Natural killer cell (primary cell): Measurements from ENCODE around the gene CDC37L1. TPM values are rescaled to one million over a fixed set of nuclear protein-coding genes. Genes with fewer than 3 reads are reported as not detected.

Experiments
- ATAC-seq, 3 donors: fragments of 150-1000 bp in 2 of 3; fragments of 200-7000 bp in 1 of 3; cut with Tn5 transposase; 1 replicate in 1 of 3; 2 replicates in 2 of 3; pipeline ENCODE4 v1.10.0; 2021; ENCODE audit warnings: mild to moderate bottlenecking in 2 of 3, moderate library complexity in 2 of 3
- DNase-seq, 2 donors: peaks; one replicate each; pipeline versions ENCODE4 v3.0.0 to v3.0.0-alpha.2; 2013 to 2021; ENCODE audit warnings: mixed read lengths in 1 of 2
- H3K27ac ChIP-seq: one replicate; pipeline ENCODE4 v1.5.1; 2013; ENCODE audit warnings: mild to moderate bottlenecking, low read length
- H3K27me3 ChIP-seq: one replicate; pipeline ENCODE4 v1.6.1; 2013; ENCODE audit warnings: low read length; ENCODE audit not compliant: control insufficient read depth, insufficient read depth
- H3K36me3 ChIP-seq: one replicate; pipeline ENCODE4 v1.6.1; 2013; ENCODE audit warnings: low read length; ENCODE audit not compliant: control insufficient read depth, insufficient read depth
- H3K4me1 ChIP-seq: one replicate; pipeline ENCODE4 v1.6.1; 2013; ENCODE audit warnings: low read length; ENCODE audit not compliant: control insufficient read depth, insufficient read depth
- H3K4me3 ChIP-seq: one replicate; pipeline ENCODE4 v1.5.1; 2013; ENCODE audit warnings: low read length
- H3K9me3 ChIP-seq: one replicate; pipeline ENCODE4 v1.6.1; 2013; ENCODE audit warnings: low read length; ENCODE audit not compliant: control insufficient read depth, insufficient read depth
- H3K27ac Mint-ChIP-seq, 2 donors: one replicate each; pipeline ENCODE4 v1.8.0; 2022; ENCODE audit warnings: mild to moderate bottlenecking in 2 of 2, mixed read lengths in 2 of 2, moderate library complexity in 1 of 2
- H3K27me3 Mint-ChIP-seq, 2 donors: one replicate each; pipeline ENCODE4 v1.8.0; 2022; ENCODE audit warnings: low read depth in 2 of 2, mixed read lengths in 2 of 2
- H3K36me3 Mint-ChIP-seq: one replicate; pipeline ENCODE4 v1.8.0; 2022; ENCODE audit warnings: mixed read lengths
- H3K4me1 Mint-ChIP-seq, 2 donors: one replicate each; pipeline ENCODE4 v1.8.0; 2022; ENCODE audit warnings: mixed read lengths in 2 of 2
- H3K4me3 Mint-ChIP-seq: one replicate; pipeline ENCODE4 v1.8.0; 2022; ENCODE audit warnings: mild to moderate bottlenecking, moderate library complexity, mixed read lengths
- H3K9me3 Mint-ChIP-seq, 2 donors: one replicate each; pipeline ENCODE4 v1.8.0; 2022; ENCODE audit warnings: mixed read lengths in 2 of 2
- WGBS: methylation state at CpG from one replicate; pipeline ENCODE4 v1.1.7; 2013; ENCODE audit warnings: missing lambda C conversion rate; ENCODE audit not compliant: insufficient coverage; 5-methylcytosine and 5-hydroxymethylcytosine counted together
- intact Hi-C: fragments of 100-400 bp; cut with micrococcal nuclease; formaldehyde crosslinking; loops from one replicate; pipeline ENCODE4 v1.14.2; 2022
- total RNA-seq, 4 donors: library from RNA; stranded (reverse); fragments of 120-200 nt in 1 of 4; gene quantifications; one replicate each; pipeline versions ENCODE4 v1.2.3 to v1.2.4, GENCODE V29; 2013 to 2022
- TF ChIP-seq, protein P1 (sequence below): fragments of 200-600 bp; IDR thresholded peaks from one replicate; pipeline ENCODE4 v1.8.0; 2022; ENCODE audit warnings: antibody characterized with exemption

Gene CDC37L1
- total RNA-seq, 3 donors from 2014 or later (not counting 1 experiment from before 2014, with no cell fraction given) = 11.6 to 20.1 (median 13.0) TPM

DNA sequence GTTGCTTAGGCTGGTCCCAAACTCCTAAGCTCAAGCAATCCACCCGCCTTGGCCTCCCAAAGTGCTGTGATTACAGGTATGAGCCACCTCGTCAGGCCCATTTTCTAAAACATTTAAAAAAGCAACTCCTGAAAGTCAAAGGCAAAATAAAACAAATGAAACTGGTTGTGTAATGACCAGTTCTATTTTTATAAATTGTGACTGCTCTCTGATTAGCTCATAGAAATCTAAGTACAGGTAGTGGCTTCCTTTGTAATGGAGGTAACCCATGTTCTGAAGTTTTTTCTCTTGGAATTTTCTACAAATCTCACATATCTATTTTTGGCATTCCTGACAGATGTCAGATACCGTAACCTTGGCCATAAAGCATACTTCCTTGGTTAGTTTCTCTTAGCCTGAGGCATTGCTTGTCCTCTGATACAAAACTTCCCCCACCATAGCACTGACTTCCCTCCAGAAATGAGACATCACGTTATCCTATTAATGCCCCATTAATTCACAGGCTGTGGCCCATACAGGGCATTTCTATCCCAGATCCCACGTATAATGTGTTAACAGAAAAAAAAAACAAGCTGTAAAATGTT lies 75.7 kb downstream of the CDC37L1 start:
- DNase-seq = no peak
- Histone ChIP-seq H3K4me1 (peaks cover 5% of the 10 kb centered on the region), H3K9me3 (no peaks in the 10 kb centered on the region), H3K36me3 (no peaks in the 10 kb centered on the region), H3K27me3 (no peaks in the 10 kb centered on the region), H3K27ac (no peak overlapping the region), H3K4me3 (no peak overlapping the region)
- Mint-ChIP-seq H3K9me3 (no peaks in the 10 kb centered on the region), H3K4me1 (peaks cover 0 to 7% of the 10 kb centered on the region in 2 donors), H3K4me3 (no peak overlapping the region), H3K27me3 (peaks cover 9 to 16% of the 10 kb centered on the region in 2 donors), H3K27ac (no peak overlapping the region), H3K36me3 (no peaks in the 10 kb centered on the region)
- ATAC-seq = no peak
- TF ChIP-seq, protein P1, sequence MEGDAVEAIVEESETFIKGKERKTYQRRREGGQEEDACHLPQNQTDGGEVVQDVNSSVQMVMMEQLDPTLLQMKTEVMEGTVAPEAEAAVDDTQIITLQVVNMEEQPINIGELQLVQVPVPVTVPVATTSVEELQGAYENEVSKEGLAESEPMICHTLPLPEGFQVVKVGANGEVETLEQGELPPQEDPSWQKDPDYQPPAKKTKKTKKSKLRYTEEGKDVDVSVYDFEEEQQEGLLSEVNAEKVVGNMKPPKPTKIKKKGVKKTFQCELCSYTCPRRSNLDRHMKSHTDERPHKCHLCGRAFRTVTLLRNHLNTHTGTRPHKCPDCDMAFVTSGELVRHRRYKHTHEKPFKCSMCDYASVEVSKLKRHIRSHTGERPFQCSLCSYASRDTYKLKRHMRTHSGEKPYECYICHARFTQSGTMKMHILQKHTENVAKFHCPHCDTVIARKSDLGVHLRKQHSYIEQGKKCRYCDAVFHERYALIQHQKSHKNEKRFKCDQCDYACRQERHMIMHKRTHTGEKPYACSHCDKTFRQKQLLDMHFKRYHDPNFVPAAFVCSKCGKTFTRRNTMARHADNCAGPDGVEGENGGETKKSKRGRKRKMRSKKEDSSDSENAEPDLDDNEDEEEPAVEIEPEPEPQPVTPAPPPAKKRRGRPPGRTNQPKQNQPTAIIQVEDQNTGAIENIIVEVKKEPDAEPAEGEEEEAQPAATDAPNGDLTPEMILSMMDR = no peak
- WGBS = 73% methylated on average over 1 of the region's 5 CpGs
- intact Hi-C loops = no loop called here

- TF ChIP-seq, protein P1 = no peak
- peaks cover 0 to 7% of the 10 kb centered on the region in 2 donors for H3K4me1 Mint-ChIP-seq
- intact Hi-C loops = no loop called here
- no peaks in the 10 kb centered on the region for H3K9me3 Mint-ChIP-seq
- Histone ChIP-seq H3K9me3 (no peaks in the 10 kb centered on the region), H3K4me1 (peaks cover 5% of the 10 kb centered on the region), H3K27ac (no peak overlapping the region), H3K36me3 (no peaks in the 10 kb centered on the region), H3K27me3 (no peaks in the 10 kb centered on the region), H3K4me3 (no peak overlapping the region)
- no peak overlapping the region for H3K27ac Mint-ChIP-seq
- 94% methylated on average over 4 of the region's 4 CpGs for WGBS
- DNase-seq (no peak), ATAC-seq (no peak)
- no peaks in the 10 kb centered on the region for H3K36me3 Mint-ChIP-seq
- H3K27me3 Mint-ChIP-seq = peaks cover 14 to 16% of the 10 kb centered on the region in 2 donors
- H3K4me3 Mint-ChIP-seq = no peak overlapping the region
Measured at GRCh38 chr9:4756420-4756819, 77.1 kb downstream of the CDC37L1 start.

Other genes starting within 250 kb of the CDC37L1 start
- gene SLC1A1, start 189.1 kb upstream of the CDC37L1 start, total RNA-seq = not detected
- gene PLPP6, start 17.3 kb upstream of the CDC37L1 start, total RNA-seq = 1 to 10 TPM; 3.7 to 5.6 (median 3.8) TPM
- 1 to 10 TPM; 2.0 to 4.7 (median 4.3) TPM for gene SPATA6L, start 13.1 kb upstream of the CDC37L1 start, total RNA-seq
- gene AK3, start 61.6 kb downstream of the CDC37L1 start, total RNA-seq = 10 to 100 TPM; 18.6 to 23.1 (median 21.0) TPM
- gene RCL1, start 113.4 kb downstream of the CDC37L1 start, total RNA-seq = 10 to 100 TPM; 18.1 to 26.3 (median 23.0) TPM